8988T (cell line): ENCODE results near the gene SRR.

Experiments
- DNase-seq: peaks from one replicate; pipeline ENCODE4 v3.0.0; 2011

The SRR gene

DNA sequence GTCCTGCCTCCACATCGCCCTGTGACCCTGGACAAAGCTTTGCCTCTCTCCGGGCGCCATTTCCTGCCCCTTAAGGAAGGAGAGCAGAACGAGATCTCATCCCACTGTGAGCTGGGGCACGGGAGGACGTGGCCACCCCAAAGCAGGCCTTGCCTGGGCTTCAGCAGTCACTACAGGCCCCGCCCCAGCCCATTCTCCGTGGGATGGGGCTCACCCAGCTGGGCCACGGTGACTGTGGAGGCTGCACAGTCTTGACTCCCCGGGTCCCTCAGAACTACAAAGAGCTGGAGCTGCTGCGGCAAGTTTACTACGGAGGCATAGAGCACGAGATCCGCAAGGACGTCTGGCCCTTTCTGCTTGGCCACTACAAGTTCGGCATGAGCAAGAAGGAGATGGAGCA lies 68.9 kb downstream of the SRR start:
- no peak for DNase-seq

DNA sequence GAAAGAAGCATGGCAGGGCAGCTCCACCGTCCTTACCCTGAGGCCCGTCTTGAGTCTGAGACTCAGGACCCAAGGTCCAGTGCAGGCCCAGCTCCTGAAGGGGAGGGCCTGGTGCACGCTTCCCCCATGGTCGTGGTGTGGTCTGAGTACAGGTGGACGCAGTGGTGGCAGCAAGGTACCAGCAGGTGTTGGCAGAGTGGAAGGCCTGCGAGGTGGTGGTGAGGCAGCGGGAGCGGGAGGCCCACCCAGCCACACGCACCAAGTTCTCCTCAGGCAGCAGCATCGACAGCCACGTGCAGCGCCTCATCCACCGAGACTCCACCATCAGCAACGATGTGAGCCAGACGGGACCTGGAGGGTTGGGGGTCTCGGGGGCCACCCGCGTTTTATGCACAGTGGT lies 69.4 kb downstream of the SRR start:
- no peak for DNase-seq
